NCI-H748 (cell line): ENCODE measurements around the gene MCM3.

ENCODE experiments used
- DNase-seq: peaks from one replicate; lab custom pipeline; 2025; ENCODE audit not compliant: unreplicated experiment; lab: John Stamatoyannopoulos, UW

MCM3 gene

GRCh38 chr6:52284460-52285176, at the start of gene MCM3:
MCM3 (minus strand) TSS chr6:52284742; CDS start chr6:52284674, 68 bp downstream.
- DNase-seq: peak; percentile 100

- DNase-seq: no peak
Observed at GRCh38 chr6:52333840-52334200, 49.3 kb upstream of the MCM3 start.

- no peak for DNase-seq
Observed at GRCh38 chr6:52331793-52332457, 47.4 kb upstream of the MCM3 start.

- DNase-seq: no peak
Observed at GRCh38 chr6:52330470-52330869, 45.9 kb upstream of the MCM3 start.

GRCh38 chr6:52328729-52329128, 44.2 kb upstream of the MCM3 start:
- peak; percentile 65 for DNase-seq

GRCh38 chr6:52328303-52328662, 43.7 kb upstream of the MCM3 start:
- peak; percentile 13 for DNase-seq

- DNase-seq: no peak
Observed at GRCh38 chr6:52326540-52327364, 42.2 kb upstream of the MCM3 start.

GRCh38 chr6:52325695-52326471, 41.3 kb upstream of the MCM3 start:
- no peak for DNase-seq

GRCh38 chr6:52324189-52324588, 39.6 kb upstream of the MCM3 start:
- no peak for DNase-seq

GRCh38 chr6:52317841-52318581, 33.5 kb upstream of the MCM3 start:
- no peak for DNase-seq

- DNase-seq: no peak
Observed at GRCh38 chr6:52317211-52317610, 32.7 kb upstream of the MCM3 start.

GRCh38 chr6:52314752-52315151, 30.2 kb upstream of the MCM3 start:
- no peak for DNase-seq

- DNase-seq: no peak
Observed at GRCh38 chr6:52312461-52312860, 27.9 kb upstream of the MCM3 start.

GRCh38 chr6:52310932-52311331, 26.4 kb upstream of the MCM3 start:
- no peak for DNase-seq

GRCh38 chr6:52307900-52308372, 23.4 kb upstream of the MCM3 start:
- DNase-seq: no peak

- no peak for DNase-seq
Observed at GRCh38 chr6:52306972-52307870, 22.7 kb upstream of the MCM3 start.

- DNase-seq: no peak
Observed at GRCh38 chr6:52305948-52306767, 21.6 kb upstream of the MCM3 start.

- no peak for DNase-seq
Observed at GRCh38 chr6:52305411-52305810, 20.9 kb upstream of the MCM3 start.
